Measurements from ENCODE around the gene CABLES1.
"Not testable (repeated sequence)": the region's sequence is repeated elsewhere in the genome, so short reads cannot be mapped to it uniquely, and the experiment has no call there.

Gene CABLES1

DNA sequence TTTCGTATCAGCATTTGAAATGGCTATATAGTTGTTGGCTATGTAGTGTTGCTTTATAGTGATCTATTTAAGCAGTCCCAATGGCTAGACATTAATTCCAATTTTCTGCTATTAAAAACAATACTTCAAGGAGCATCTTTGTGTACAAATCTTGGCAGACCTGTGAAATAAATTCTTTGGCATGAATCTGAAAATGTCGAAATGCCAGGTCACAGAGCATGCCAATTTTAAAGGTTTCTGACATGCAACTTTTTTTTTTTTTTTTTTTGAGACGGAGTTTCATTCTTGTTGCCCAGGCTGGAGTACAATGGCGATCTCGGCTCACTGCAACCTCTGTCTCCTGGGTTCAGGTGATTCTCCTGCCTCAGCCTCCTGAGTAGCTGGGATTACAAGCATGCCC, 26.8 kb upstream of the CABLES1 start:
- no peak for DNase-seq (ENCODE audit: extremely low read depth in 1 of 2, low read depth in 1 of 2)

DNA sequence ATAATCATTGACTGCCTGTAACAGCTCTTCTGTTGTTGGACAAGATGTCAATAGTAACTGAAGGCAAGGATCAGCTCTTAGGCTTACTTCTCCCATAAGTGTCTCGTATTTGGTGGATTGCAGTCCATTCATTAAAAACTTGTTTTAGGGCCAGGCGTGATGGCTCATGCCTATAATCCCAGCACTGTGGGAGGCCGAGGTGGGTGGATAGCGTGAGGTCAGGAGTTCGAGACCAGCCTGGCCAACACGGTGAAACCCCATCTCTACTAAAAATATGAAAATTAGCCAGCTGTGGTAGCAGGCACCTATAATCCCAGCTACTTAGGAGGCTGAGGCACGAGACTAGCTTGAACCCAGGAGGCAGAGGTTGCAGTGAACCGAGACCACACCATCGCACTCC, 26.1 kb upstream of the CABLES1 start:
- DNase-seq (ENCODE audit: extremely low read depth in 1 of 2, low read depth in 1 of 2), result not testable (repeated sequence)

DNA sequence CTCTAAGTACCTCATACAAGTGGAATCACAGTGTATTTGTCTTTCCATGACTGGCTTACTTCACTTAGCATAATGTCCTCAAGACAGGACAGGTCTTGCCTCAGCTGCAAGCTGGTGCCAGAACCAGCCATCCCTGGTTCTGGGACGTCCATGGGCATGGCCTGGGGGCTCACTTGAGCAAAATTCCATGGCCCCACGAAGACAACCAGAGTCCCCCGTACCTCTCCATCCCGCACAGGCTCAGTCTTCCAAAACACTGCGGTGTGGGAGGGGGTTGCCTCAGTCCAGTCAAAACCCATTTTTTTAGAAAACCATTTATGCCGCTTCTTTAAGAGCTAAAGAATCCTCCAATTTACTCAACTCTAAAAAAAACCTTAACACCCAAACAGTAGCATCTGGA, 21.7 kb upstream of the CABLES1 start:
- DNase-seq (ENCODE audit: extremely low read depth in 1 of 2, low read depth in 1 of 2), result no peak

DNA sequence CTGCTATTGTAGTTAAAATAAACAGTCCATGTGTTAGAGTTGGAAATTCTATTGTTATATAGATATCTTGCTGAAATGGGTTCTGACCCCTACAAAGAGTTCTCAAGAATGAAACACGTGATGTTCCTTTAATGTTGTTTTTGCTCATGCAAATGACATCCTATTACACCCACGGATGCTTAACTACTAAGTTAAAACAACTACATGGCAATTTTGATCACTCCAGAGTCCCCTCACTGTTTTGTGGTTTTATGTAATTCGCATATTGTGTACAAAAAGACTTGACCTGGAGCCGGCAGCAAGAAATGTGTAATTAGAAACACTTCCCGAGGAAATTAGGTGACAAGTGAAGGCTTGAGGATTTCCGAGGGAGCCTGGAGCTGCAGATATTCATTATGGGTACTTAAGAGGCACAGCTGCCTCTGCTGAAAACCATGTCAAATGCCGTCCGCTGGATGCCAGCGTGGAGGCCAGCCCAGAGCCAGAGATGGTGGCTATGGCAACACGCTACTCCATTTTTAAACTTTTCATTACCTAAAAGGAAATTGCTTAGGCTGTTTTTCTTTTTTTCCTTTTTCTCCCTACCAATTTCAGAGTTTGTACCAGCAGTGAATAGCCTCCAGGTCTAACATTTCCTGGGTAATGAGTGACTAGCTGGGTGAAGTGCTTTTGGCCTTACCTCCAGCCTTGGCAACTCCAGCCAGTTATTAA, 21.0 kb upstream of the CABLES1 start:
- no peak for DNase-seq (ENCODE audit: extremely low read depth in 1 of 2, low read depth in 1 of 2)

DNA sequence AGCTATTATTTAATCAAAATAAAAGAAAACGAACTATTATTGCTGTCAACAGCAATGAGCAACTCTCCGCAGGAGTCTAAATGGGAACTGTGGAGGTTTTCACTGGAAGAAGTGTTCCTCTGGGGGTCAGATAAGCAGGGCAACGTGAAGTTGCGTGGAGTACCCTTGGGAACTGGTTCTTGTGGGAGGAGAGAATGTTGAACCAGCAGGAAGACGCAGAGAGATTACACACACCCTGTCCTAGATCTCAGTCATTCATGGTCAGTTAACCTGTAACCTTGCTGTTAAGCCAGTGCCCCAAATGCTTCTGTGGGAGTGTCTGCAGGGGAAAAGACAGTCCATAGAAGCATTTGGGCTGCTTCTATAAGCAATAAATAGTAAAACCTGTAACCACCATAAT, 20.4 kb upstream of the CABLES1 start:
- no peak for DNase-seq (ENCODE audit: extremely low read depth in 1 of 2, low read depth in 1 of 2)

DNA sequence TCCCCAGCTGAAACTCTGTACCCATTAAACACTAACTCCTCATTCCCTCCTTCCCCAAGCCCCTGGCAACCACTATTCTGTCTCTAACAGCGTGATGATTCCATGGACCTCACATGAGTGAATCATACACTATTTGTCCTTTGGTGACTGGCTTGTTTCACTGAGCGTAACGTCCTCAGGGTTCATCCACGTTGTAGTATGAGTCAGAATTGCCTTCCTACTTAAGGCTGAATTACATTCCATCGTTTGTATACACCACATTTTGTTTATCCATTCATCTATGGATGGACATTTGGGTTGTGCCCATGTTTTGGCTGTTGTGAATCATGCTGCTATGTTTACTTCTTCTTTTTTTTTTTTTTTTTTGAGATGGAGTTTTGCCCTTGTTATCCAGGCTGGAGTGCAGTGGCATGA, 19.6 kb upstream of the CABLES1 start:
- DNase-seq (ENCODE audit: extremely low read depth in 1 of 2, low read depth in 1 of 2), result no peak

DNA sequence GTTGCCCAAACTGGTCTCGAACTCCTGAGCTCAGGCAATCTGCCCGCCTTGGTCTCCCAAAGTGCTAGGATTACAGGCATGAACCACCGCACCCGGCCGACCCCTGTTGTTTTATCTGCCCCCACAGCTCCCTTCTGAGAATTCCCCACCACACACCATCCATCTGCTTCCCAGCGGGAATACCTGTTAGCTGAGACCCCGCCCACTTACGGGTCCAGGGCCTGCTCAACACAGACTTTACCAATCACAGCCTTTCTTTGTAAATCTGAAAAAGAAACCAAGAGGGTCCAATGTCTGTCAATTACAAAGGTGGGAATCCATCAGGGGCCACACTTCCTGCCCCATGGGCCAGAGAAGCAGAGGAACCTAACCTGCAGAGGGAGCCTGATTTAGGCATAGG, 14.2 kb upstream of the CABLES1 start:
- no peak for DNase-seq (ENCODE audit: extremely low read depth in 1 of 2, low read depth in 1 of 2)

DNA sequence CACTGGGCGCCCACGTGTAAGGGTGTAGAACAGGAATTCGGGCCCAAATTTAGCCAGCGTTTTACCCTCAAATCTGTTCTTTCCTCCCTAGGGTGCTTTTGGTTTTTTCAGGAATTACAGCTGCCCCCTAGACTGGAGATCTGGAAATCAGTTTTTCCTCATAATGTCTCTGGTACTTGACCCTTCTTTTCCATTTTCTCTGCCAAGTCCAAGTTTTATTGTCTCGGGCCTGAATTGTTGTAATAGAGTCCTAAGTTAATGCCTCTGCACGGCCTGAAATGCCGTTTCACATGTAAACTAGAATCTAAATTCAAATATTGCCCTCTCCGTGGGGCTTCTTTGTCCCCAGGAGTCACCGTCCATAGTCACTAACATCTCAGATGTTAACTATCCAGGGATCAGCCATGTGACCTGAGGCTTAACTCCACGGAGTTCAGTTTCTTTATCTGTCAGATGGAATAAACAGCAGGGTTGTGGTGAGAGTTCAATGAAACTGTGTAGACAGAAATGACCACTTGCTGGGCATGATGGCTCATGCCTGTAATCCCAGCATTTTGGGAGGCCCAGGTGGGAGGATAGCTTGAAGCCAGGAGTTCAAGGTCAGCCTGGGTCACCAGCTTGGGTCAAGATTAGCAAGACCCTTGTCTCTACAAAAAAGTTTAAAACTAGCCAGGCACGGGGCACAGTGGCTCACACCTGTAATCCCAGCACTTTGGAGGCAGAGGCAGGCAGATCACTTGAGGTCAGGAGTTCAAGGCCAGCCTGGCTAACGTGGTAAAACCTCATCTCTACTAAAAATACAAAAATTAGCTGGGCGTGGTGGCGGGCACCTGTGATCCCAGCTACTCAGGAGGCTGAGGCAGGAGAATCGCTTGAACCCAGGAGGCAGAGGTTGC, 12.7 kb upstream of the CABLES1 start:
- no peak for DNase-seq (ENCODE audit: extremely low read depth in 1 of 2, low read depth in 1 of 2)

DNA sequence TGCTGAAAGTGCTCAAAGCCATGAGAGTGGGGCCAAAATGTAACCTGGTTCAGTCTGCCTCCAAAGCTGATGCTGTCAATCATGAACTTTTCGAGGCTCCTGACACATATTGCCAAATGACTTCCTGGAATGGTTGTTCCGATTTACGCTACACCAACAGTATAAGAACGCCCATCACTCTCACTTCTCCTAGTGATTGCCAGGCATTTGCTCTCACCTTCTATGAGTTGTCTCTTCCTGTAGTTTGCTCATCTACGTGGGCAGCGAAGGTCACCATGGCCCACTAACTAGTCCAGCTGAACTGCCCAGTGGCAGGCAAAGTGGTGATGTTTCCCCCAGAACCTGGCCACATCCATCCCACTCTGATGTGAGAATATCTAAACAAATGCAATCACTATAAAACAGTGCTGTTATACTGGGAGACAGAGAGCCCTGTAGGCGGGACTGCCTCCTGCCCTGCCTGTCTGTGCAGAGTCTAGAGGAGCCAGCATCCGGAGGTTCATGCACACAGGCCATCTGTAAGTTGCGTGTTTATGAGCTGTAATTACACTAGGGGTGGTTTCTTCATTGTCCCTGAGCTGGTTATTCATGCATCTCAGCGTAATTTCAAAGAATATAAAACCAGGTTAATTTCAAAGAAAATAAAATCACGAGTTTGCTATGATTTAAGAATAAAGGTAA, 8.8 kb upstream of the CABLES1 start:
- DNase-seq (ENCODE audit: extremely low read depth in 1 of 2, low read depth in 1 of 2), result no peak

DNA sequence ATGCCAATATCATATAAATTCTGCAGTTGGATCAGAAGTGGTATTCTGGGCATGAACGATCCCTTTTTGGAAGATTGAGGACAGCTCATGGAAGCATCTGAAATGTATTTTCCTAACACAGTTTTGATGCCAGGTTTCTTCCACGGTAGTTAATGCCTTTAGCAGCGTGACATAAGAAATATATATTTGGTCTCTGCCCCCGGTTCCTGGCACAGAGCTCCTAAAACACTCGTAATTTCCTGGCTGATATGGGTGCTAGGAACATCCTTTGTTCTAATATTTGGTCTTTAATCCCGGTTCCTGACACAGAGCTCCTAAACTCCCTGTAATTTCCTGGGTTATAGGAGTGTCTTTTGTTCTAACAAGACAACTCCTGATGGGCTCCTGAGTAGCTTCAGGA, 8.2 kb upstream of the CABLES1 start:
- DNase-seq (ENCODE audit: extremely low read depth in 1 of 2, low read depth in 1 of 2), result no peak

DNA sequence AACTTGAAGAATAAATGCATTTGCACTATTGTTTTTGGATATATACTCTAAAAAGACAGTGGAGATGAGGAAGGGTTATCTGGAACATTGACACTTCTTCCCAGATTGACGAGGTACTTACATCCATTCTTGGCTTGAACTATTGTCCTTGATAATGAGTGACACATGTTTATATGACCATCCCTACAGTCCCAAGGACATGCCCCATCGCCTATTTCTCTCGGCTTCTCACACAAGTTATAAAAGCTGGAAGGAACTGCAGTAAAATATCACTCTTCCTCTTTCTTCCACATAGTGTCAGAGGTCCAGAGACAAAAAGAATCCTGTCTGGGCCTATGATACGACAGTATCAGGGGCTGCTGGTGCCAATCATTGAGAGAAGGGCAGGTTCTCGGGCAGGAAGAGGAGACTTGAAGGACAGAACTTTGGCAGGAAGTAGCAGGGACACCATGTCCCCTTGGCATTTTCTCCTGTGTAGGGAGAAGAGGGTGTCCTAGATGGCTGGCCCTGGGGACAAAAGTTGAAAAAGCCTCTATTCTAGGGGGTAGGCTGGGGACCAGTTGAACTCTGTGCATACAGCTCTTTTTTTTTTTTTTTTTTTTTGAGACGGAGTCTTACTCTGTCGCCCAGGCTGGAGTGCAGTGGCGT, 5.8 kb upstream of the CABLES1 start:
- DNase-seq (ENCODE audit: extremely low read depth in 1 of 2, low read depth in 1 of 2), result no peak

DNA sequence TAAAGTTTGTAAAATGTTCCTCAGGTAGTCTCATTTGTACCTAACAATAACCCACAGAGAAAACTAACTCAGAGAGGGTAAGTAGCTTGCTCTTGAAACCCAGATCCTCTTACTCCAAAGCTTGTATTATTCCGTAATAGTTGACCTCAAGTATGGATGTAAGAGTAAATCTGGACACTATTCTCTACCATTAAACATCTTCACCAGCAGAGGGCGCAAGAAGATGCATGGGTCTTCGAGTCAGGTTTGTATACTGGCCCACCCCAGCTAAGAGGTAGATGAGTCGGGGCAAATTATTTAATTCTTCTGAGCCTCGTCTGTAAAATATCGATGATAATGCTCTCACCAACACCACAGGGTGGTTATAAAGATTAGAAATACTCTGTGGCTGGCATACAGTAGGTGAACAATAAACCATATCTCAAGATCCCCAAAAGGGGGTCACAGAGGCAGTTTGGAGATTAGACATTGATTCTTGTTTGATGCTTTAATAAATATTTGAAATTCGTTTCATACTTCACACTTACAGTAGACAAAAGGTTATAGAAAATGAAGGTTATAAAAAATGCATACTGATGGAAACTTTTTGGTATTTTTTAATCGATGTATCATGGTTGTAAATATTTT, 3.5 kb upstream of the CABLES1 start:
- DNase-seq (ENCODE audit: extremely low read depth in 1 of 2, low read depth in 1 of 2), result no peak

DNA sequence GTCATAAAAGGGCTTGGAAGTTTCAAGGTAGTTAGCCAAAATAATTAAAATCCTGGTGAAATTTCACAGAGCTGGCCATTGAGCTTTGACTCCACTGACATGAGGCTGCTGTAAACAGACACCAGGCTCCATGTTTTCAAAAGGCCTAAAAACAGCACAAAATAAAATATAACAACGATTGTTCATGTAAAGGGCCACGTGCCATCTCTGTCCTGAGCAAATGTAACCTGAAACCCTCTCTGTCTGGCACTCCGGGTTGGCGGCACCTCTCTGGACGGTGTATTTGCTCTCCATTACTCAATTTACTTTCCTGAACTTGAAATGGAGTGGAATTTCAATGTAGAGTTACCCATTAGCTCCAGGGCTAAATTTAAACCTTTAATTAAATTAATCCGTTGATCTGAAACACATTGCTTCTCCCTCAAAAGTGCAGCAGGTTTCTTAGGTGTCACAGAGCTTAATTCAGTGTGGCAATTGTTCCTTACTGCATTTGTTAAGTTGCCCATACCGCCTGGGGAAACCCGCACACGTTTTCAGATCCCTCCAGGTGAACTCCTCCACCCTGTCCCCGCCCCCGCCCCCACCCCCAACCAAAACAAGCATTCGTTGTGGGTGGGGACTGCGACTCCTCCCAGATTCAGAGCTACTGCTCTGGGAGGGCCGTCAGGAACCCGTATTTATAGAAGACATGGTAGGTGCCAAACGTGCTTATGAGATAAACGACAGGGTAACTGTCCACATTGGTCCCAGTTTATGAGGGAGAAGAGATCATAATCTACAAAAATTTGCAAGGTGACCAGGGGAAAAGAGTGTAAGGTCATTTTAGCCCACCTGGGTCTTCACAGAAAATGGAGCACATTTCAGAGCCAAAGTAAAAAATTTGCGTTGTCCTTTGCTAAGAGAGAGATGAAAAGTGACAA, 1.2 kb upstream of the CABLES1 start:
- no peak for DNase-seq (ENCODE audit: extremely low read depth in 1 of 2, low read depth in 1 of 2)

DNA sequence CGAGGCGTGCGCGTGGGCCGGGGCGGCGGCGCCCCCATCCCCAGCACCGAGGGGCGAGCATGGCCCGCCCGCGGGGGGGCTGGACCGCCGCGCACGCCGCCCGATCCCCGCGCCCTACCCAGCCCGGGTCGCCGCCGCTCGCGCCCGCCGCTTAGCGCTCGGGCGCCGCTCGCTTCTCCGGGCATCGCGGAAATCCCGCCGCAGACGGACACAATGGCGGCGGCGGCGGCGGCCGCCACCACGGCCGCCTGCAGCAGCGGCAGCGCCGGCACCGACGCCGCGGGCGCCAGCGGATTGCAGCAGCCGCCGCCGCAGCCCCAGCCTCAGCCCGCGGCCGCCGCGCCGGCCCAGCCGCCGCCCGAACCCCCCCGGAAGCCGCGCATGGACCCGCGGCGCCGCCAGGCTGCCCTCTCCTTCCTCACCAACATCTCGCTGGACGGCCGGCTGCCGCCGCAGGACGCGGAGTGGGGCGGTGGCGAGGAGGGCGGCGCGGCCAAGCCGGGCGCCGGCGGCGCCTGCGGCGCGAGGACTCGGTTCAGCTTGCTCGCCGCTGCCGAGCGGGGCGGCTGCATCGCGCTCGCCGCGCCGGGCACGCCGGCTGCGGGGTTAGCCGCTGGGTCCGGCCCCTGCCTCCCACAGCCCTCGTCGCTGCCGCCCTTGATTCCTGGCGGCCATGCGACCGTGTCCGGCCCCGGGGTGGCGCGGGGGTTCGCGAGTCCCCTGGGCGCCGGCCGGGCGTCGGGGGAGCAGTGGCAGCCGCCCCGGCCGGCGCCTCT, 453 bp downstream of the CABLES1 start:
- DNase-seq (ENCODE audit: extremely low read depth in 1 of 2, low read depth in 1 of 2), result no peak

DNA sequence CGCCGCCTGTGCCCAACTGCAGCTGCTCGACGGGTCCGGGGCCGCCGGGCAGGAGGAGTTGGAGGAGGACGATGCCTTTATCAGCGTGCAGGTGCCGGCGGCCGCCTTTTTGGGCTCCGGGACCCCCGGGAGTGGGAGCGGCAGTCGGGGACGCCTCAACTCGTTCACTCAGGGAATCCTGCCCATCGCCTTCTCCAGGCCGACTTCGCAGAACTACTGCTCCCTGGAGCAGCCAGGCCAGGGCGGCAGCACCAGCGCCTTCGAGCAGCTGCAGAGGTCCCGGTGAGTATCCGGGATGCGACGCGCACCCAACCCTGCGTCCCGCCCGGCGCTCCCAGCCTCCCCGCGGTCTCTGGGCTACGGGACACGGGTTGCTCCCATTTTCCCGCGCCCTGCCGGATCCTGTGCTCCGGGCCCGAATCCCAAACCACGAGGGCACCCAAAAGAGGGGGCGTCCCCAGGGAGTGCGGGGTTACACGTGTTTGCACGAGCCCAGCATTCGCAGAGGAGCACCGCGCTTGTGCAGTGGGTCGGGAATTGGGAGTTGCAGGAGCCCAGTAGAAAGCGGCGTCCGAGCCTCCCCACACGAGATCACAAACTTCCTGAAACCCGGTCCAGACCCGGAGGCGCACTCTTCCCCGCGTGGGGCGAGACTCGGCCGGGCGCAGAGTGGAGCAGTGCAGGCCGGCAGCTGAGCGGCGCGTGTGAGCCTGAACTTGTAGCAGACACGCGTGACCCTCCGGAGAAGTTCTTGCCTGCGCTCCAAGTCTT, 1.2 kb downstream of the CABLES1 start:
- no peak for DNase-seq (ENCODE audit: extremely low read depth in 1 of 2, low read depth in 1 of 2)

DNA sequence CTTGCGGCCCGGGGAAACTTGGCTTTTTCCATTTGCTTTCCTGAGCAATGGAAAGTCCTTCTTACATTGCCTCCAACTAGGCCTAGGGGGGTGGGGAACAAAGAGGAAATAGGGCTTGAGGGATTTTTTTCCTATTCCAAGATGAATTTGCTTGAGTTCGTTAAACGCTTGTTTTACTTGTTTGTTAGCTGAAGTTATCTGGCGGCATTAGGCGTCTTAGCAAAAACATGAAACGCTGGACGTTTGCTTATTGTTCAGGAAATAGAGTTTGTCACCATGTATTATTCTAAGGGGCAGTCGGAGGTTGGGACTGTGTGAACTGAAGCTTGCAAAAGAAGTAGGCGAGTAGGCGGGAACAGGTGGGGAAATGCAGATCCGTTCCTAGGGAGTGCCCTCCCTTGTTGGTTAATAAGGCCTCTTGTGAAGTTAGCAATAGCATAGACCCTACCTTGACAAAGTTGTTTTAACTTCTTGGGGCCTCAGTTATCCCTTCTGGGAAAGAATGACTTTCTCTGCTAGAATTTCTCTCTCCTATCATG, 1.9 kb downstream of the CABLES1 start:
- no peak for DNase-seq (ENCODE audit: extremely low read depth in 1 of 2, low read depth in 1 of 2)

DNA sequence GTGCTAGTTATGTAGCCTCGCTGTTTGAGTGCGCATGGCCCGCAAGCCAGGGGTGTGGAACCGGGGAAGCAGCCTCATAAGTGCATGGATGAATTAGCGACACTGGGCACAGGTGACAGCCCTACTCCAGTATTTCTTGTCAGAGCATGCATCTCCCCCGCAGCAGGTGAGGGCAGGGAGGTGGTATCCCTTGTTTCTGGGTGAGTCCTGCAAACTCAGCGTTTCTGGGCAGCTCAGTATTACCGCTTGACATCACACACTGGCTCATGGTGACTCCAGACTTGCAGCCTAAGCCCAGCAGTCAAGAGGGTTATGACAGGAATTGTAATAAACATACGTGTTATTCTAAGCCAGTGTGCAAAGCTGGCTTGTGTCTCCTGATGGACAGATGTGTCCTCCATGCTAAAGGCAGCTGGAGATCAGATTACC, 2.5 kb downstream of the CABLES1 start:
- DNase-seq (ENCODE audit: extremely low read depth in 1 of 2, low read depth in 1 of 2), result no peak

DNA sequence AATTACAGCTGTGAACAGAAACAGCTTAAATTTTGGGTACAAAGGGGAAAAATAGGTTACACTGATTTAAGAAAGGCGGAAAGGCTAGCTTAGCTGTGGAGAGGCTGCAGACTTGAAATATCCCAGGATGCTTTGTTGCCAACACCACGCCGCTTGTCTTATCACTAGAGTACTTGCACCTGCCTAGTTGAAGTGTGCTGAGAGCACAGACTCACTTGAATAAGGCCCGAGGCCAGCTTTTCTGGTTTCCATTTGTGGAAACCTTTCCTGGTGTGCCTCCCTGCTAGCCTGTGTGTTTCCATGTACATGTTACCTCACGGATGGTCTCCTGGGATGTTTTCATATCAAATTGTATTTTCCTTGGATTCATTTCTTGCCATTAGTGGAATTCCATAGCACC, 3.2 kb downstream of the CABLES1 start:
- DNase-seq (ENCODE audit: extremely low read depth in 1 of 2, low read depth in 1 of 2), result no peak

Data from stimulated activated CD8-positive, alpha-beta memory T cell treated with anti-CD3 and anti-CD28 coated beads, Interleukin-7, amount 100 ng/mL, for 48 hours (primary cell).